NCI-H2107 treated with DMSO at 0.1 percent for 48 hours (cell line): ENCODE data around the gene IL19.
"Not testable (repeated sequence)": the region's sequence is repeated elsewhere in the genome, so short reads cannot be mapped to it uniquely, and the experiment has no call there.

ENCODE experiments used
- DNase-seq: peaks from one replicate; lab custom pipeline; 2025; ENCODE audit not compliant: unreplicated experiment; lab: John Stamatoyannopoulos, UW

Gene IL19

GRCh38 chr1:206828765-206829164, 58.2 kb downstream of the IL19 start:
- DNase-seq = no peak

GRCh38 chr1:206829282-206829681, 58.7 kb downstream of the IL19 start:
- no peak for DNase-seq

GRCh38 chr1:206829875-206830274, 59.3 kb downstream of the IL19 start:
- no peak for DNase-seq

- DNase-seq = no peak
Measured at GRCh38 chr1:206831650-206832049, 61.1 kb downstream of the IL19 start.

- DNase-seq = no peak
Measured at GRCh38 chr1:206832352-206832880, 61.8 kb downstream of the IL19 start.

GRCh38 chr1:206833106-206833680, 62.6 kb downstream of the IL19 start:
- no peak for DNase-seq

- DNase-seq = peak; percentile 30
Measured at GRCh38 chr1:206833801-206834200, 63.2 kb downstream of the IL19 start.

- DNase-seq = no peak
Measured at GRCh38 chr1:206834217-206834616, 63.6 kb downstream of the IL19 start.

GRCh38 chr1:206834711-206835110, 64.1 kb downstream of the IL19 start:
- DNase-seq = no peak

GRCh38 chr1:206835186-206835585, 64.6 kb downstream of the IL19 start:
- no peak for DNase-seq

GRCh38 chr1:206836111-206836510, 65.5 kb downstream of the IL19 start:
- DNase-seq = no peak

- DNase-seq = no peak
Measured at GRCh38 chr1:206839006-206839560, 68.5 kb downstream of the IL19 start.

GRCh38 chr1:206839857-206840256, 69.3 kb downstream of the IL19 start:
- no peak for DNase-seq

- DNase-seq = no peak
Measured at GRCh38 chr1:206841609-206842323, 71.2 kb downstream of the IL19 start.

GRCh38 chr1:206842854-206843253, 72.3 kb downstream of the IL19 start:
- no peak for DNase-seq

GRCh38 chr1:206843626-206844025, 73.1 kb downstream of the IL19 start:
- no peak for DNase-seq

GRCh38 chr1:206846487-206846886, 75.9 kb downstream of the IL19 start:
- DNase-seq = no peak

- DNase-seq = no peak
Measured at GRCh38 chr1:206847337-206847834, 76.8 kb downstream of the IL19 start.

GRCh38 chr1:206847946-206848345, 77.4 kb downstream of the IL19 start:
- no peak for DNase-seq

- DNase-seq = no peak
Measured at GRCh38 chr1:206850401-206850800, 79.8 kb downstream of the IL19 start.

- DNase-seq = no peak
Measured at GRCh38 chr1:206851341-206852010, 80.9 kb downstream of the IL19 start.

- DNase-seq = not testable (repeated sequence)
Measured at GRCh38 chr1:206852662-206853061, 82.1 kb downstream of the IL19 start.
